Activated CD8-positive, alpha-beta memory T cell treated with anti-CD3 and anti-CD28 coated beads for 36 hours (primary cell): Measurements from ENCODE around the gene SAMD4A. TPM values are rescaled to one million over a fixed set of nuclear protein-coding genes. Genes with fewer than 3 reads are reported as not detected.

Experiments used
- CTCF ChIA-PET: fragments of 350-600 bp; sonication (Branson Sonifier 250); formaldehyde crosslinking; loops from one replicate; lab custom pipeline; 2021; ENCODE audit warnings: antibody characterized with exemption; lab: Charles Lee
- POLR2A ChIA-PET: fragments of 350-600 bp; sonication (Branson Sonifier 250); formaldehyde crosslinking; loops from one replicate; lab custom pipeline; 2021; ENCODE audit warnings: antibody characterized with exemption; lab: Charles Lee
- total RNA-seq, 2 experiments: library from RNA; stranded (reverse); gene quantifications; one replicate each; pipeline ENCODE4 v1.2.3, GENCODE V29; 2021

The SAMD4A gene
- total RNA-seq, 2 experiments from 2014 or later = 4.0 to 4.8 TPM

DNA sequence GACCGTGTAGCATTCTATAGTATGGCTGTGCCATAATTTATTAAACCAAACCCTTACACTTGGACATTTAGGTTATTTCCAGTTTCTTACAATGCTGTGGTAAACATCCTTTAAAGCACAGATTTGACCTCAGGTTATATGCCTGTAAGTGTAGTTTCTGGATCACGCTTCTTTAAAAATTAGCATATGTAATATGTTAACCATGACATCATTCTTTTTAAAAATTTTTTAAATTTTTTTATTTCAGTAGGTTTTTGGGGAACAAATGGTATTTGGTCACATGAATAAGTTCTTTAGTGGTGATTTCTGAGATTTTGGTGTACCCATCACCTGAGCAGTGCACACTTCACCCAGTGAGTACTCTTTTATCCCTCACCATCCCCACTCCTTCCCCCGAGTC, 18.3 kb downstream of the SAMD4A start:
- CTCF ChIA-PET = no interaction called here
- POLR2A ChIA-PET = no interaction called here

DNA sequence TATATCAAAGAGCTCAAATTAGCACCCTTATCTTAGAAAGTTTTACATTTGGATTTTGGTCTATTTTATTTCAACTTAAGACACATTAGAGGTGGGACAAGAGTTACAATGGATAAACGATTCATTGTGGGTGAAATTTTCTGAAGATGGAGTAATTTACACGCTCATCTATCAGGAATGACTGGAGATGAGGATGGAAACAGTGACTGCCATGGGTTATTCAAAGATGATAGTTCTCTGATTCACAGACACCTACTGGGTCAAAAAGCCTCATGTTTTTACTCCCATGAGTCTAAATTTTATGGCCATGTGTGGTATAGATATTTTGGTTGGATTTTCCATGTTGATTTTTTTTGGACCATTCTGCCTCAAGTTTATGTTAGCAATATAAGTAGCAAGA, 22.1 kb downstream of the SAMD4A start:
- CTCF ChIA-PET = no interaction called here

DNA sequence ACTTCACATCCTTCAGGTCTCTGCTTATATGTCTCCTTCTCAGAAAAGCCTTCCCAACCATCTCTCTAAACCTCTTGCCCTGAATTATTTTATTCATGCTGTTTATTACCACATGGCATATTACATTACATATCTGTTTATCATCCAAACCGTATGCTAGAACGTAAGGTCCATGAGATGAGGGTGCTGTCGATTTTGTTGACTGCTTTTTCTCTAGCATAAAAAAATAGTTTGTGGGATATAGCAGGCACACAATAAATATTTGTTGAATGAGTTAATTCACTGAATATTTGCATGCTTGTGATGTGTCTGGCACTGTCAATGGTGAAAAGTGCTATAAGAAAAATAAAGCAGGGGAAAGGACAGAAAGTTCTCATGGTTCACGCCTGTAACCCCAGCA, 22.9 kb downstream of the SAMD4A start:
- ChIA-PET POLR2A (no interaction called here), CTCF (no interaction called here)

More for the DNA sequence above, 22.1 kb downstream of the SAMD4A start:
- POLR2A ChIA-PET = no interaction called here

DNA sequence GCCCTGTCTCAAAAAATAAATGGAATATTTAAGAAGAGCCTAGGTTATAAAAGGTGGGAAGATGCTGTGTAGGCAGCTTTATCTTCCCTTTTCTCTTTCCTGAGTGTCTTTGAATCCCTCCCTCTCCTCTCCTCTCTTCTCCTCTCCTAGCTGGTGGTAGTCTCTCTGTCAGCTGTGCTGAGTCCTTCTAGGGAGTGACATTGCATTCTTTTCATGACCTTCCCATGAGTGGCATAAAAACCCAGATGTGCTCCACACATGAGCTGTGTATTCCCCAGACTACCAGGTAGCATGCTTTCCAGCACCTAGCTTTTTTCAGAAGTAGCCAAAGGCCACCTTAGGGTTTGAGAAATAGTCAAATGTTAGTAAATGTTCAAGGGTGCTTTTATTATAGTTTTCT, 23.6 kb downstream of the SAMD4A start:
- ChIA-PET POLR2A (no interaction called here), CTCF (no interaction called here)

DNA sequence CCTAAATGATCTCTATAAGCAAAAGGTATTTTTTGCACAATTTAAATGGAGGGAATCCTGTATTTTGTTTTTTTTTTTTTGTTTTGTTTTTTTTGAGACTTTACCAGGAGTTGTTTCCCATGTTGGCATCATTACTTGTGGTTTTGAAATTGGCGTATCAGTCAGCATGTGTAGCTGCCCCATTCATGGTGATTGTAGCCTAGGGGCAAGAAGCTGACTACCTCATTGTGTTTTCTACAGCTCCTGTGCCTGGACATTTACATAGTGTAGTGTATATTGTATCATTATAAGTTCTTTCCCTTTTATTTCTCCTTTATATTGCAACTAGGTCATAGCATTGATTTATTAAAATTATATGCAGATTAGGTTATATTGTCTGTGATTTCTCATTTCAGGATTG, 24.5 kb downstream of the SAMD4A start:
- ChIA-PET CTCF (no interaction called here), POLR2A (no interaction called here)

DNA sequence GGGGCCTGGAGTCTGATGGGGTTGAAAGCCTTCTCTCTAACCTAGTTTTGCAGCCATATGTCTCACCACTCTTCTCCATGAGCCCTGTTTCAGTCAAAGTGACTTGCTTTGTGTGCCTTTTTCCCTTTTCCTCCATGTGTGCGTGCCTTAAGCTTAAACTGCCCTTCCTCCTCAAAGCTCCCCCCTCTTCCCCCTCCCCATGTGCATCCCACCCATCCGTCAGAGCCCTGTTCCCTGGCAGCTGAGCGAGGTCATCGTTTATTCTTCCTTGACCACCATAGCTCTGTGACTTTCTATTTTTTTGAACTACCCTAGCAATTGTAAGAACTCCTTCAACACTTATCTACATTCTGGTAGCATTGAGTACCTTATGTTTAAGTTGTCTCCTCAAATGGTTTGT, 24.9 kb downstream of the SAMD4A start:
- ChIA-PET POLR2A (no interaction called here), CTCF (no interaction called here)

DNA sequence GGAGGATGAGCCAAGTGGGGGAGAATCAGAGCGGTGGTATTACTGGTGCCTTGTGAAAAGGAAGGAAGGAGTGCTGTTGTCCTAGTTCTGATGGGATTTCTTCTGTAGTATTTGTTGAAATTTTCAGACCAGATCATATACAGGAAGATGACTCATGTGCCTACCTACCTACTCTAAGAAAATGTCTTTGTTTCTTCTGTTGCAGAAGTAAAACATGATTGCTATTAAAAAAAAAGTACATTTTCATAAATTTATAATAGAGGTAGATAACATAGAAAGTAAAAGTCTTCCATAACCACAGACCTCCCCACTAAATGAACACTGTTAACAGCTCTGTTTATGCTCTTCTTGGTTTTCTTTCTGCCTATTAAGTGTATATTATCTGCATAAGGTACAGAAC, 26.9 kb downstream of the SAMD4A start:
- POLR2A ChIA-PET = no interaction called here
- CTCF ChIA-PET = interaction anchor here (0.5 kb wide), 1 partner anchor 14 kb away, joined by 3 read pairs; no protein-coding TSS in a partner anchor

DNA sequence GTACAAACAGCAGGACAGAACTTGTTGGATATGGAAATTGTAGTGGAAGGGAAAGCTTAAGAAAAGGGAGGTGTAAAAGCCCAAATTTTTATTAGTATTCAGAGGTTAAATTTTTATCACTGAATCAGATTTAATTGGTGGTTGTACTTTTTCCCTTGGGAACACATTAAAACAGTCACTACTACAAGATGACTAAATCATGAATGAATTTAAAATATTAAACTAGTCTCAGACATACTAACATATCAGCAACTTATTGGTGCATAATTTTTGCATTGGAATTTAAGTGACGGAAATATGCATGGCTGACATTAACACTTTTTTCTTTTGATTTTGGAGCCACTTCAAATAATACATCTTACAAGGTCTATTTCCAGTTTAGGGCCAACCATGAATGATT, 27.6 kb downstream of the SAMD4A start:
- CTCF ChIA-PET = no interaction called here
- POLR2A ChIA-PET = no interaction called here

DNA sequence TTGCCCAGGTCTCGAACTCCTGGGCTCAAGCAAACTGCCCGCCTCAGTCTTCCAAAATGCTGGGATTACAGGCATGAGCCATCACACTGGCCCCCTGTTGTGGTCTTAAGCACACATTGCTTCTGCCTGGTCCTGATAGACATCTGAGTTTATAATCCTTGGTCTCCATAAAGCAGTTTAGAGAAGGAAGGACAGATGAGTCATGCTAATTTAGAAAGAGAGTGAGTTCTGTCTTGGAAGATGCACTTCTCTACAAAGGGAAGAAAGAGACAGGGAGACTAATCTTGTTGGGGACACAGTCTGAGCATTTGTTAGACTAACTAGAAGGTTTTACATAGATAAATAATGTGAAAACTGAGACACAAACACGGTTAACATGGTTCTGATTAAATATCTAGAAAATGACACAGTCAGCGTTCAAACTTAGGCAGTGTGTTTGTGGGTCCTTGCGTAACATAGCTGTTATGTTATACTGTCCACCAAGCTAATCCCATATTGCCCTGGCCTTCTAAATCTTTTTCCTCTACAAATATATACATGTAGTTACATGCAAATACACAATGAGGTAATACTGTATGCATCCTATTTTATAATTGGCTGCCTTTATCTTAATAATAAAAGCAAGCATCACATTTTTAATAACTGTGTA, 31.0 kb downstream of the SAMD4A start:
- POLR2A ChIA-PET = no interaction called here
- CTCF ChIA-PET = no interaction called here

DNA sequence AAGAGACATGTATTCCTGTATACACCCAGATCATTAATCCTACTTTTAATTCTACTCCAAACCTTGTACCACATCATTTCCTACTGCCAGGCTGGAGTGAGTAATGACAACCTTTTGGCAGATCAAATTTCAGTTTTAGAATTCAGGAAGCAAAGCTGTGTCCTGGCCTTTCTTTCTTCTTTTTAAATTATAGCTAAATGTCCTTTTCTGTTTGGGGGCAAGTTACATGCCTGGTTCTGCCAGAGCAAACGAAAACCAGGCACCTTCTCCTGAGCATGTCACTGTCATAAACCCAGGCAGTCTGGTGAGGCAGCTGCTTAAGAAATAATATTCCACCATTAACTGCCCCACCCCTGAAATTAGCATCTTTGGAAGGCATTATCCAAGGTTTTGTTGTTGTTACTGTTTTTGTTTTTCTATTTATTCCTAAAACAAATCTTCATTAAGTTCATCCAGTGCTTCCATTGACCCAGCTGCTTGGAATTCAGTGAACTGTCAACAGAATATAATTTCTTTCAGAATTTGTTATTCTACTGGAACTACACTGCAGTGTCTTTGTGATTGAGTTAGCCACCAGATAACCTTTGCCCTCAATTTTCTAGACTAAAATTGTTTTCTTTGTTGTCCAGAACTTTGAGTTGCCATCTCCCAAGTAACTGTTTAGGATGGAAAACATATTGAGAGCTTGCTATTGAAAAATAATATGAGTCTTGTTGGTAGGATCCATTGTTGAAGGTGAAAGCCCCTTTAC, 33.2 kb downstream of the SAMD4A start:
- ChIA-PET POLR2A (no interaction called here), CTCF (no interaction called here)

DNA sequence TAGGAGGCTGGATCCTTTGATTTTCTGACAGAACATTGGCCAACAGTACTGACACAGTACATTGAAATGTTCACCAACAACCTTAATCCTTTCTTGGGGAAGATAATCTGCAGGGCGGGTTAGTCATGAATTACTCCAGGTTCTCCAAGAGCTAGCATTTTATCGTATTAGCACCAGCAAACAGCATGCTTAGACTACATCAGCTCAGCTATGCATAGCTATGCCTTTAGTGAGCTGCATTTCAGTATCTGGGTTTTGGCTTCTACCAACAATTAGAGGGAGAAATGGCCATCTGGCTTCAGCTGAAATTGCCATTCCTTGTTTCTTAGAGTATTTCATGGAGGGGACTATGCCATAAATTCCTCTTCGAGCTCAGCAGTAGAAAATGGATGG, 33.8 kb downstream of the SAMD4A start:
- CTCF ChIA-PET = no interaction called here
- POLR2A ChIA-PET = no interaction called here

DNA sequence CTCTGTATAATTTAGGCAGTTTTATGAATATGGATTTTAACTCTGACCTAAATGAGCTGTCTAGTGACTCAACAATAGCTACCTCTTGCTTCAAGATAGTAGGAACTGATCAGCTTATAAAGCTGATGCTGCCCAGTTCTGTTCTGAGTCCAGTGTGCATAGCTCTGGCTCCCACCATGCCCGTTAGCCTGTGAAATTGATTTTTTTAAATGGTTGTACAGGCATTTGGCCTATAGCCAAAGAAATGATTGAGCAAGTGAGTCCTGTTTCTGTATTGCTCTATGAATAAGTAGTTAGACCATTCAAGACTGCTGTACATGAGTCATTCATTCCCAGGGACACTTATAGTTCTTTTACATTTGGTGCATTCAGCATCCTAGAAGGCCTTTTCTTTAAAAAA, 36.4 kb downstream of the SAMD4A start:
- ChIA-PET CTCF (no interaction called here), POLR2A (no interaction called here)

DNA sequence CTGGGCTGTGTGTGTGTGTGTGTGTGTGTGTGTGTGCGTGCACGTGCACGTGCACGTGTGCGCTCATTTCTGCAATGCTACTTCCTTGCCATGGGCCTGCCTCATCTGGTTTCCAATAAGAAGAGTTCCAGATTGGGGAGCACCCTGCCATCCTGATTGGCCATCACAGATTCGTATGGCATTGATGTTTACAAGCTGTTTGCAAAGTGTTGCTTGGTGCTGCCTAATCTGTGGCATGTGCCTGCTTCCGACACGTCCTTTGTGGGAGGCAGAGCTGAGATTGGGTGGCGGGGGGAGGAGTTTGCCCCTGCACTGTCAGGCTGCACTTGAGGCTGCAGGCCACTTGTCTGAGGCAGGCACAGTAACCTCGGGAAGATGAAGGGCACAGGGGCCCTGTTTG, 39.2 kb downstream of the SAMD4A start:
- ChIA-PET CTCF (no interaction called here), POLR2A (no interaction called here)

DNA sequence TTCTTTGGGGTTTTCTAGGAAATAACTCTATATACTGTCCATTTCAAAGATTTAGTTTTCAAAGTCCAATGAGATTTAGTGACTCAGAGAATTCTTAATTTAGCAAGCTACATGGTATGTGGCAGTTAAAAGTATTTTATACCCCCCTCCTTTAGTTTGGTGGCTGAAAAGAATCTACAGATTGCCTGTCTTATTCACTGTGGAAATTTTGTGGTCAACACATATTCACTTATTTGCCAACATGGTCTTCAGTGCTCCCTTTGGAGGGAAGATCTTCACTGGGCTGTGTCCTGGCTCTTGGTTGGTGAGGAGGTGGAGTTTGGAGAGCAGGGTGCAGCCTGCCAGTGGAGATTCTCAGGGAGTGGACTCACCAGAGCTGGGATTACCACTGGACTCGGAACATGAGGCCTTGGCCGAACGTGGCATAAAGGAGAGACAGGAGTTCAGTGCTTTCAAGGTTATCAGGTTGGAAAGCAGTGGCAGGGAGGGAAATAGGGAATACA, 39.8 kb downstream of the SAMD4A start:
- CTCF ChIA-PET = no interaction called here
- POLR2A ChIA-PET = no interaction called here

DNA sequence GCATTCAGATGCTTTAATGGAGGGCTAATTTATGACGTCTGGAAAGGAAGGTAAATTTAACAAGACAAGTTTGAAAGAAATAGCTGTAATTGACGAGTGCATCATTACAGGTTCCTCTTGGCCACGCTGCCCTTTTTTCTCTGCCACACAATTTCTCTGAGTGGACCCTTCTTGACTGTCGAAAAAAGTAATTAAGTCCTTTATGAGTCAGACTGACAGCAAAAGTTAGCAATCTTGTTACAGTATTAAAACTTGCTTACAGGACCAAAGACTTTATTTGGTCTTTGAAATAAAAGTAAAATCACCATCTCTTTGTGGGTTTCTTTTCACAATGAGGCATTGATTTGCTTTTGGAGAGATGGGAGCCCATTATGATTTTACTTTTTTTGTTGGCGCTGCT, 42.6 kb downstream of the SAMD4A start:
- ChIA-PET CTCF (no interaction called here), POLR2A (no interaction called here)

DNA sequence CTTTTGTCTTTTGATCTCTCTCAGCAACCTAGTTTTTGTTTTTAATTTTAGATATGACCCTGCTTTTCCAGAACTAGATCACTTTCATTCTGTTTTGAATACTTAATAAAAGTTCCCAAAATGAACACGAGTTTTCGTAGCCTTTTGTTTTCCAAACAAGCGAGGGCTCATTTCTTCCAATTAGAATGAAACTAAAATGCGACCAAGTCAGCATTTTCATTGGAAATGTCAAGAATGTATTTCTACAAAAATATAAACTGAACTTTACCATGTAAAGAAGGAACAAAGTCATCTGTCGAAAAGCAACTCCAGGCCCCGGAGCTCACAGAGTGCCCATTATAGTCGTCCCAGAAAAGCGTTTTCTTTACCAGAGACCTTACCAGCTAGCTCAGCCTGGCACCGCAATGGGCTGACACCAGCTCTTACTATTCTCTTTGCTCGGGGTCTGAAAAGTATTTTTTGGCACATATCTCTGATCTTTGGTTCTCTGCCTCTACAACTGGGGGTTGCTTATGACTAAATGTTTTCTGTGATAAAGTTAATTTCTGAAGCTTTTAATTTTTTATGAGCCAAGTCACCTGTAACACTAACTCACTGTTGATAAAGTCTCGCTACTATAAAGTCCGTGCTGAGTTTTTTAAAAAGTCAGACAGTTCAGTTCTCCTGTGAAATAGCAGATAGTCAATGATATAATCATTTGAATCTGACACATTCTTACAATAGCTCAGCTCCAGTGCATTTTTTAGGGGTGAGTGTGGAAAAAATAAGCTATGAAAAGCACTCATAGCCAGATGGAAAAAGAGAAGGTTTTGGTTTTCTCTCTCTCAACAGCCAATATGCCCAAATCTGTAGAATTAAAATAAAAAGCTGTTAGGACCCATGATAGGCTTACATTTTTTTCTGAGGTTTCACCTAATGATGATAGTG, 43.4 kb downstream of the SAMD4A start:
- CTCF ChIA-PET = no interaction called here
- POLR2A ChIA-PET = no interaction called here

DNA sequence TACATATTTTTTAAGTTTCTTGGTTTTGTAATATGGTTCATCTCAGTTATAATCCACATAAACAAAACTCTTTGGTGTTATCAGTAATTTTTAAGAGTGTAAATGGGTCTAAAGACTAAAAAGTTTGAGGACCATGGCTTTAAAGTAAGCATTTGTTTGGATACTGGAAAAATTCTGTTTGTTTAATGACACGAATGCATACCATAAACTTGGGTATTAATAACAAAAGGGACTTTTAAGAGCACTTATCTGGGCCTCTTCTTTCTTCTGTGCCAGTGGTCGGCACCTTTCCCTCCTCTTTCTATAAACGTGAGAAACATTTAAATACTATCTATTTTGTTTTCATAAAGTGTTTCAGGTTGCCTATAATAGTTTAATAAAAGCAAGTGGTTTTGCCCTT, 47.4 kb downstream of the SAMD4A start:
- POLR2A ChIA-PET = no interaction called here
- CTCF ChIA-PET = no interaction called here

DNA sequence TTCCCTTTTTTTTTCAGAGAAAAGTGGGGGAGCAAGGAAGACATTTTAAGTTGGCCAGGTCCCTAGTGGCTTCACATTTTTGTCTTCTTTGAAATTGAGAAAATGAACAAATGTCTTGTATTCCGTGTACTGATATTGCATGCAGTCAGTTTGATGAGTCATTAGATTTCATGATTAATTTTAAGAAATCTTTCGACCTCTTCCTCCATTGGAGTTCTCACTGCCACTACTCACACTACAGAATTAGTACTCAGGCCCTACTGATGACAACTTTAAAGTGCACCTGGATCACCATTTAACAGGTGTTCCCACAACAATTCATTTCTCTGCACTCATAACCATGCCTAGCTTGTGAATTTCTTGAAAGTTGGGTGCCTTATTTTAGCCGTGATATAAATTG, 50.5 kb downstream of the SAMD4A start:
- CTCF ChIA-PET = no interaction called here

DNA sequence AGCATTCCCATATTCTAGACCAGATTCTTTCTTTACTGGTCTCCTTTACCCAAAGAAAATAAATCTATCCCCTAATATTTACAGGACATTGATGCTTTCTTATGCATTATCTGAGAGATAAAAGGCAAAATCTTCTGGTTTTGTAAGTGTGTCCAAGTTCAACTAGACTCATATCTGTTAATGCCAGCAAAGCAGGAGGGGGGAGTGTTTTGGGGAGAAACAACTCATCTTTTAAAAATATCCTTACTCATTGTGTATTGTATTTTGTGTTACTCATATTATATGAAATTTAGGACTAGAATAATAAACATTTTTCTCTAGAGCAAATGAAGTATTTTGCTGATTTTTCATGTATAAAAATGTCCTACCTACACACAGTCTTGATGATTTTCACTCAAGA, 54.8 kb downstream of the SAMD4A start:
- ChIA-PET CTCF (interaction anchor here (1.0 kb wide), 1 partner anchor 152 kb away, joined by 4 read pairs; no protein-coding TSS in a partner anchor), POLR2A (no interaction called here)

More for the DNA sequence above, 50.5 kb downstream of the SAMD4A start:
- POLR2A ChIA-PET = no interaction called here
